H1 (cell line): ENCODE results near the gene SCN4A. TPM values are rescaled to one million over a fixed set of nuclear protein-coding genes. Genes with fewer than 3 reads are reported as not detected.
"Not testable (repeated sequence)": the region's sequence is repeated elsewhere in the genome, so short reads cannot be mapped to it uniquely, and the experiment has no call there.

Experiments used
- CTCF ChIA-PET: fragments of 300-600 bp; sonication (Branson Sonifier 250); formaldehyde crosslinking; loops from one replicate; lab custom pipeline; 2021; ENCODE audit not compliant: partially characterized antibody; lab: Charles Lee
- POLR2A ChIA-PET: fragments of 300-600 bp; sonication (Branson Sonifier 250); formaldehyde crosslinking; loops from one replicate; lab custom pipeline; 2021; ENCODE audit warnings: inconsistent platforms; ENCODE audit not compliant: partially characterized antibody; lab: Charles Lee
- DNase-seq, 2 experiments: peaks; one replicate each; pipeline versions ENCODE4 v3.0.0 to v3.0.0-alpha.2; 2010 to 2022; ENCODE audit warnings: low spot score in 2 of 2, low read depth in 1 of 2, mixed read lengths in 1 of 2
- FAIRE-seq: peaks from 2 replicates; lab custom pipeline; 2011; peaks lifted over from hg19 to GRCh38; lab: Jason Lieb, UNC
- H2AFZ ChIP-seq: 2 replicates; pipeline ENCODE4 v1.8.1; 2012; ENCODE audit warnings: low read length, inconsistent platforms
- H2AK5ac ChIP-seq: 2 replicates; pipeline ENCODE4 v1.6.1; 2013; ENCODE audit warnings: low read depth, low read length
- H2BK120ac ChIP-seq: replicated peaks from 2 replicates; pipeline ENCODE3; 2013; ENCODE audit warnings: low read depth, low read length, inconsistent platforms
- H2BK12ac ChIP-seq: 2 replicates; pipeline ENCODE4 v1.6.1; 2013; ENCODE audit warnings: low read depth, low read length
- H2BK15ac ChIP-seq: 2 replicates; pipeline ENCODE4 v1.6.1; 2013; ENCODE audit warnings: low read length
- H2BK20ac ChIP-seq: 2 replicates; pipeline ENCODE4 v1.6.1; 2013; ENCODE audit warnings: low read length
- H2BK5ac ChIP-seq: 2 replicates; pipeline ENCODE4 v1.6.1; 2013; ENCODE audit warnings: low read depth, low read length
- H3K14ac ChIP-seq: 2 replicates; pipeline ENCODE4 v1.6.1; 2013; ENCODE audit warnings: inconsistent platforms; ENCODE audit not compliant: insufficient read length
- H3K18ac ChIP-seq: 2 replicates; pipeline ENCODE4 v1.6.1; 2013; ENCODE audit warnings: low read length; ENCODE audit errors: extremely low read depth
- H3K23ac ChIP-seq: 2 replicates; pipeline ENCODE4 v1.6.1; 2013; ENCODE audit warnings: inconsistent platforms; ENCODE audit not compliant: insufficient read length
- H3K23me2 ChIP-seq: 2 replicates; pipeline ENCODE4 v1.6.1; 2013; ENCODE audit warnings: low read depth, low read length
- H3K27ac ChIP-seq: 2 replicates; pipeline ENCODE4 v1.6.1; 2011; ENCODE audit warnings: low read depth, low read length, inconsistent platforms
- H3K27me3 ChIP-seq, 4 experiments: replicated peaks in 1 of 4; 1 replicate in 1 of 4; 2 replicates in 3 of 4; pipeline versions ENCODE4 v1.6.1 to v1.8.1; 2011 to 2013; ENCODE audit warnings: low read length in 3 of 4, mild to moderate bottlenecking in 3 of 4, inconsistent platforms in 2 of 4, mixed read lengths in 2 of 4, moderate library complexity in 1 of 4; ENCODE audit not compliant: control insufficient read depth in 3 of 4, insufficient read depth in 3 of 4; ENCODE audit errors: extremely low read depth in 1 of 4
- H3K36me3 ChIP-seq, 4 experiments: 2 replicates each; pipeline versions ENCODE4 v1.6.1 to v1.8.1; 2011 to 2013; ENCODE audit warnings: mild to moderate bottlenecking in 4 of 4, low read length in 3 of 4, moderate library complexity in 2 of 4, control low read depth in 1 of 4, inconsistent platforms in 1 of 4; ENCODE audit not compliant: insufficient read depth in 4 of 4, control insufficient read depth in 2 of 4
- H3K4ac ChIP-seq: replicated peaks from 2 replicates; pipeline ENCODE3; 2013; ENCODE audit warnings: low read length, low read depth, mixed read lengths, inconsistent platforms; ENCODE audit not compliant: insufficient read length
- H3K4me1 ChIP-seq, 4 experiments: replicated peaks in 1 of 4; 1 replicate in 1 of 4; 2 replicates in 3 of 4; pipeline versions ENCODE4 v1.6.1 to v1.8.1; 2011 to 2013; ENCODE audit warnings: low read length in 3 of 4, inconsistent platforms in 2 of 4, mixed read lengths in 1 of 4; ENCODE audit not compliant: insufficient read depth in 4 of 4, control insufficient read depth in 3 of 4
- H3K4me2 ChIP-seq, 2 experiments: 2 replicates each; pipeline versions ENCODE4 v1.6.1 to v1.8.1; 2011 to 2013; ENCODE audit warnings: low read depth in 2 of 2, low read length in 2 of 2, control low read depth in 1 of 2, inconsistent platforms in 1 of 2, mild to moderate bottlenecking in 1 of 2; ENCODE audit not compliant: insufficient read depth in 1 of 2
- H3K4me3 ChIP-seq, 4 experiments: fragments of 200-600, 300-600 bp in 1 of 4; sonication (generic), shearing (Covaris generic), sonication (Bioruptor Twin) in 1 of 4; 2 replicates each; pipeline versions ENCODE4 v1.5.1 to v1.8.1; 2011 to 2016; ENCODE audit warnings: low read length in 4 of 4, low read depth in 3 of 4, control low read depth in 2 of 4, inconsistent platforms in 2 of 4, mild to moderate bottlenecking in 2 of 4, mixed read lengths in 1 of 4, moderate library complexity in 1 of 4; ENCODE audit not compliant: insufficient read depth in 2 of 4; ENCODE audit errors: extremely low read depth in 1 of 4
- H3K56ac ChIP-seq: replicated peaks from 2 replicates; pipeline ENCODE3; 2013; ENCODE audit warnings: low read depth, mild to moderate bottlenecking, mixed read lengths, low read length, inconsistent platforms; ENCODE audit not compliant: insufficient read length
- H3K79me1 ChIP-seq: 2 replicates; pipeline ENCODE4 v1.6.1; 2013; ENCODE audit warnings: low read depth, low read length, control low read depth
- H3K79me2 ChIP-seq, 2 experiments: 2 replicates each; pipeline versions ENCODE4 v1.6.1 to v1.8.1; 2012 to 2013; ENCODE audit warnings: low read length in 2 of 2, mild to moderate bottlenecking in 2 of 2, inconsistent platforms in 1 of 2; ENCODE audit not compliant: insufficient read depth in 2 of 2, control insufficient read depth in 1 of 2
- H3K9ac ChIP-seq, 4 experiments: replicated peaks in 1 of 4; 1 replicate in 1 of 4; 2 replicates in 3 of 4; pipeline versions ENCODE4 v1.6.1 to v1.8.1; 2011 to 2013; ENCODE audit warnings: low read depth in 3 of 4, low read length in 3 of 4, control low read depth in 2 of 4, mild to moderate bottlenecking in 2 of 4, moderate library complexity in 2 of 4, inconsistent platforms in 1 of 4; ENCODE audit errors: extremely low read depth in 1 of 4
- H3K9me3 ChIP-seq, 2 experiments: 2 replicates each; pipeline versions ENCODE4 v1.6.1 to v1.8.1; 2012 to 2013; ENCODE audit warnings: mild to moderate bottlenecking in 2 of 2, moderate library complexity in 2 of 2, control low read depth in 1 of 2, inconsistent platforms in 1 of 2, low read depth in 1 of 2, low read length in 1 of 2, mixed read lengths in 1 of 2; ENCODE audit not compliant: insufficient read depth in 2 of 2
- H4K20me1 ChIP-seq, 2 experiments: replicated peaks in 1 of 2; 2 replicates each; pipeline versions ENCODE3 to v1.8.1; 2011 to 2013; ENCODE audit warnings: inconsistent platforms in 2 of 2, low read length in 2 of 2, mild to moderate bottlenecking in 1 of 2; ENCODE audit not compliant: insufficient read depth in 2 of 2, control insufficient read depth in 1 of 2
- H4K5ac ChIP-seq: 2 replicates; pipeline ENCODE4 v1.6.1; 2013; ENCODE audit warnings: low read length, low read depth, mixed read lengths, inconsistent platforms; ENCODE audit not compliant: insufficient read length
- H4K8ac ChIP-seq: 2 replicates; pipeline ENCODE4 v1.8.0; 2013; ENCODE audit warnings: mild to moderate bottlenecking, moderate library complexity, low read length, inconsistent platforms; ENCODE audit not compliant: insufficient read depth; ENCODE audit errors: extremely low read depth
- H4K91ac ChIP-seq: replicated peaks from 2 replicates; pipeline ENCODE3; 2013; ENCODE audit warnings: low read length, mixed read lengths, inconsistent platforms; ENCODE audit not compliant: insufficient read length
- WGBS, 2 experiments: shearing (Covaris generic) in 1 of 2; methylation state at CpG; one replicate each; pipeline versions ENCODE4 v1.1.6 to v1.1.7; 2013 to 2015; ENCODE audit warnings: low lambda C conversion rate in 2 of 2, mixed read lengths in 2 of 2, inconsistent platforms in 1 of 2, low coverage in 1 of 2, missing lambda C conversion rate in 1 of 2; ENCODE audit not compliant: insufficient replicate concordance in 2 of 2, insufficient coverage in 1 of 2, insufficient read length in 1 of 2; ENCODE audit errors: extremely low coverage in 1 of 2, missing lambda C conversion rate in 1 of 2; 5-methylcytosine and 5-hydroxymethylcytosine counted together
- polyA plus RNA-seq, 7 experiments: library from polyadenylated mRNA; depleted of rRNA in 3 of 7; stranded (reverse) in 5 of 7; unstranded in 2 of 7; fragments of >200 nt in 5 of 7; fragments of 200-250 nt in 2 of 7; gene quantifications; 1 replicate in 5 of 7; 2 replicates in 1 of 7; 4 replicates in 1 of 7; pipeline versions ENCODE4 v1.2.1 to v1.2.3, GENCODE V29; 2011 to 2013; ENCODE audit warnings: missing spikeins in 2 of 7, mixed read lengths in 2 of 7
- total RNA-seq: library from RNA; stranded (reverse); fragmentation: NEBNext Ultra II Directional; extraction: Animal tissue kit (Norgen Biotek cat#: 25700); gene quantifications from 2 replicates; pipeline ENCODE4 v1.2.1, GENCODE V29; 2021

The SCN4A gene
- total and polyA plus RNA-seq, 2 of the 8 experiments (the other 6 are each of a cell fraction or from before 2014, with no cell fraction given), result 5.0 to 8.5 TPM

- H3K9ac ChIP-seq, H3K27me3 ChIP-seq, H3K79me1 ChIP-seq, H3K4me1 ChIP-seq, H3K18ac ChIP-seq, H2BK5ac ChIP-seq, H4K20me1 ChIP-seq, H3K23me2 ChIP-seq, H3K79me2 ChIP-seq, H2BK20ac ChIP-seq, H4K91ac ChIP-seq, H3K56ac ChIP-seq, H3K14ac ChIP-seq, H3K27ac ChIP-seq, H3K9me3 ChIP-seq, H3K4ac ChIP-seq, H2AK5ac ChIP-seq, H3K23ac ChIP-seq, H3K36me3 ChIP-seq, H2BK15ac ChIP-seq, FAIRE-seq, DNase-seq: not testable (repeated sequence)
- peak within 1 kb of the TSS; percentile 42 to 58 for H3K4me2 ChIP-seq
- WGBS, 2 experiments, result 63% methylated on average over 9 of the region's 10 CpGs; no CpG with 5 or more reads in 1 of the 2 experiments
- H3K4me3 ChIP-seq, result peak within 1 kb of the TSS in 1 of 4 experiments; percentile 39; a peak in 3 of 8 replicates
- peak within 1 kb of the TSS; percentile 43 for H2BK120ac ChIP-seq
- peak within 1 kb of the TSS; percentile 89 for H2AFZ ChIP-seq
- ChIA-PET POLR2A (interaction anchor here (0.8 to 2.5 kb wide), 7 partner anchors 16 to 586 kb away, joined by 3 to 13 read pairs (median 4); no protein-coding TSS in a partner anchor), CTCF (interaction anchor here (0.7 to 11.2 kb wide), 50 partner anchors 8 to 316 kb away, joined by 3 to 270 read pairs (median 8); partner anchors contain the start of genes CD79B, CSHL1, GH2 and ICAM2)
- peak within 1 kb of the TSS; percentile 0 for H4K5ac ChIP-seq
- peak within 1 kb of the TSS; percentile 75; the same call in 1 of the 2 replicates for H2BK12ac ChIP-seq
- H4K8ac ChIP-seq, result peak within 1 kb of the TSS; percentile 71; the same call in 1 of the 2 replicates
Observed at GRCh38 chr17:63918789-63919305, 53.9 kb downstream of the SCN4A start, which contains the start of gene GH1. TSS of gene GH1 (minus strand) at chr17:63918839. CDS start at chr17:63918776, 63 bp downstream.
